H9 (cell line): ENCODE measurements around the gene NDRG4. TPM values are rescaled to one million over a fixed set of nuclear protein-coding genes. Genes with fewer than 3 reads are reported as not detected.

ENCODE experiments used
- DNase-seq: peaks from one replicate; pipeline ENCODE4 v3.0.0-alpha.2; 2017
- H2AFZ ChIP-seq: one replicate; pipeline ENCODE4 v1.6.1; 2013; ENCODE audit warnings: mild to moderate bottlenecking, low read length, control low read depth, moderate library complexity
- H2AK5ac ChIP-seq: 2 replicates; pipeline ENCODE4 v1.6.1; 2013; ENCODE audit warnings: low read length, control low read depth, mixed read lengths; ENCODE audit not compliant: insufficient read length
- H2BK120ac ChIP-seq: one replicate; pipeline ENCODE4 v1.6.1; 2013; ENCODE audit warnings: low read depth, mild to moderate bottlenecking, low read length, control low read depth, inconsistent platforms; ENCODE audit not compliant: poor library complexity, severe bottlenecking
- H2BK12ac ChIP-seq: 2 replicates; pipeline ENCODE4 v1.6.1; 2013; ENCODE audit warnings: low read length, control low read depth, mixed read lengths, low read depth; ENCODE audit not compliant: insufficient read length
- H2BK15ac ChIP-seq: 2 replicates; pipeline ENCODE4 v1.6.1; 2013; ENCODE audit warnings: low read depth, low read length, control low read depth
- H2BK20ac ChIP-seq: one replicate; pipeline ENCODE4 v1.6.1; 2013; ENCODE audit warnings: low read depth, mild to moderate bottlenecking, low read length, control low read depth, inconsistent platforms; ENCODE audit not compliant: poor library complexity, severe bottlenecking
- H2BK5ac ChIP-seq: 2 replicates; pipeline ENCODE4 v1.6.1; 2013; ENCODE audit warnings: low read length, control low read depth, mixed read lengths; ENCODE audit not compliant: insufficient read length
- H3K14ac ChIP-seq: 2 replicates; pipeline ENCODE4 v1.6.1; 2013; ENCODE audit warnings: low read length, control low read depth; ENCODE audit not compliant: insufficient read depth
- H3K18ac ChIP-seq: 2 replicates; pipeline ENCODE4 v1.6.1; 2013; ENCODE audit warnings: low read depth, mild to moderate bottlenecking, mixed read lengths, low read length, control low read depth; ENCODE audit not compliant: insufficient read length
- H3K23ac ChIP-seq: 2 replicates; pipeline ENCODE4 v1.6.1; 2013; ENCODE audit warnings: low read length, control low read depth, mixed read lengths, low read depth; ENCODE audit not compliant: insufficient read length
- H3K23me2 ChIP-seq: 2 replicates; pipeline ENCODE4 v1.6.1; 2013; ENCODE audit warnings: low read depth, mild to moderate bottlenecking, mixed read lengths, low read length, control low read depth; ENCODE audit not compliant: insufficient read length, poor library complexity, severe bottlenecking
- H3K27ac ChIP-seq: 2 replicates; pipeline ENCODE4 v1.5.1; 2013; ENCODE audit warnings: low read length, control low read depth, mixed read lengths, low read depth; ENCODE audit not compliant: insufficient read length
- H3K27me3 ChIP-seq: 2 replicates; pipeline ENCODE4 v1.6.1; 2013; ENCODE audit warnings: low read length, control low read depth, inconsistent platforms; ENCODE audit not compliant: insufficient read depth
- H3K4ac ChIP-seq: 2 replicates; pipeline ENCODE4 v1.6.1; 2013; ENCODE audit warnings: low read depth, mild to moderate bottlenecking, control low read depth, inconsistent platforms, low read length, moderate library complexity
- H3K4me1 ChIP-seq: 2 replicates; pipeline ENCODE4 v1.6.1; 2013; ENCODE audit warnings: low read length, control low read depth, inconsistent platforms; ENCODE audit not compliant: insufficient read depth
- H3K4me2 ChIP-seq: 2 replicates; pipeline ENCODE4 v1.6.1; 2013; ENCODE audit warnings: low read length, control low read depth, mixed read lengths; ENCODE audit not compliant: insufficient read length, insufficient read depth
- H3K56ac ChIP-seq: 2 replicates; pipeline ENCODE4 v1.6.1; 2013; ENCODE audit warnings: low read depth, mild to moderate bottlenecking, mixed read lengths, low read length, control low read depth; ENCODE audit not compliant: insufficient read length
- H3K79me1 ChIP-seq: 2 replicates; pipeline ENCODE4 v1.6.1; 2013; ENCODE audit warnings: low read depth, mild to moderate bottlenecking, moderate library complexity, low read length, control low read depth, inconsistent platforms; ENCODE audit not compliant: insufficient read depth, poor library complexity, severe bottlenecking
- H3K79me2 ChIP-seq: 2 replicates; pipeline ENCODE4 v1.6.1; 2013; ENCODE audit warnings: low read length, control low read depth, inconsistent platforms; ENCODE audit not compliant: insufficient read depth
- H3K9ac ChIP-seq: 2 replicates; pipeline ENCODE4 v1.6.1; 2013; ENCODE audit warnings: low read length, control low read depth, mixed read lengths; ENCODE audit not compliant: insufficient read length; ENCODE audit errors: extremely low read depth
- H3K9me3 ChIP-seq: one replicate; pipeline ENCODE4 v1.6.1; 2013; ENCODE audit warnings: low read depth, low read length, inconsistent platforms; ENCODE audit not compliant: control insufficient read depth
- H3T11ph ChIP-seq: one replicate; pipeline ENCODE4 v1.6.1; 2013; ENCODE audit warnings: mild to moderate bottlenecking, low read length, control low read depth, inconsistent platforms
- H4K20me1 ChIP-seq: one replicate; pipeline ENCODE4 v1.6.1; 2013; ENCODE audit not compliant: control insufficient read depth, insufficient read length, insufficient read depth
- H4K5ac ChIP-seq: 2 replicates; pipeline ENCODE4 v1.6.1; 2013; ENCODE audit warnings: low read depth, mild to moderate bottlenecking, mixed read lengths, low read length, control low read depth; ENCODE audit not compliant: insufficient read length
- H4K8ac ChIP-seq: replicated peaks from 2 replicates; pipeline ENCODE4 v1.6.1; 2013; ENCODE audit warnings: low read length, control low read depth, mixed read lengths, low read depth; ENCODE audit not compliant: insufficient read length
- H4K91ac ChIP-seq: 2 replicates; pipeline ENCODE4 v1.6.1; 2013; ENCODE audit warnings: low read depth, mild to moderate bottlenecking, moderate library complexity, mixed read lengths, low read length, control low read depth; ENCODE audit not compliant: insufficient read length
- H3K27ac Mint-ChIP-seq, 3 experiments: 2 replicates in 2 of 3; 3 replicates in 1 of 3; pipeline ENCODE4 v1.8.0; 2020 to 2021; ENCODE audit warnings: mixed read lengths in 3 of 3, mild to moderate bottlenecking in 1 of 3, moderate library complexity in 1 of 3
- H3K27me3 Mint-ChIP-seq: 2 replicates; pipeline ENCODE4 v1.8.0; 2021; ENCODE audit warnings: low read depth, mild to moderate bottlenecking, moderate library complexity, mixed read lengths
- H3K36me3 Mint-ChIP-seq, 3 experiments: 2 replicates in 2 of 3; 3 replicates in 1 of 3; pipeline ENCODE4 v1.8.0; 2020 to 2021; ENCODE audit warnings: low read depth in 3 of 3, mixed read lengths in 3 of 3; ENCODE audit not compliant: insufficient read depth in 1 of 3
- H3K4me1 Mint-ChIP-seq, 2 experiments: 2 replicates each; pipeline ENCODE4 v1.8.0; 2020; ENCODE audit warnings: mixed read lengths in 2 of 2
- H3K4me3 Mint-ChIP-seq, 2 experiments: 2 replicates in 1 of 2; 3 replicates in 1 of 2; pipeline ENCODE4 v1.8.0; 2020 to 2021; ENCODE audit warnings: mild to moderate bottlenecking in 2 of 2, mixed read lengths in 2 of 2, moderate library complexity in 1 of 2
- H3K9me3 Mint-ChIP-seq, 2 experiments: 2 replicates in 1 of 2; 3 replicates in 1 of 2; pipeline ENCODE4 v1.8.0; 2020; ENCODE audit warnings: mild to moderate bottlenecking in 2 of 2, mixed read lengths in 2 of 2, moderate library complexity in 1 of 2
- CTCF ChIP-seq: fragments of 200-600 bp; sonication (generic); conservative IDR thresholded peaks from 3 replicates; pipeline ENCODE4 v1.8.0; 2021; ENCODE audit warnings: antibody characterized with exemption, mild to moderate bottlenecking
- WGBS: extraction: QIAGEN DNeasy Blood & Tissue Kit; methylation state at CpG from one replicate; pipeline ENCODE4 v1.1.7; 2013; ENCODE audit warnings: missing lambda C conversion rate, low lambda C conversion rate, mixed read lengths; ENCODE audit not compliant: insufficient read length; ENCODE audit errors: extremely low coverage; 5-methylcytosine and 5-hydroxymethylcytosine counted together
- total RNA-seq: library from RNA; stranded (reverse); gene quantifications from 2 replicates; pipeline ENCODE4 v1.2.1, GENCODE V29; 2021

The NDRG4 gene
- total RNA-seq, 1 experiment from 2014 or later: 18.6 TPM

DNA sequence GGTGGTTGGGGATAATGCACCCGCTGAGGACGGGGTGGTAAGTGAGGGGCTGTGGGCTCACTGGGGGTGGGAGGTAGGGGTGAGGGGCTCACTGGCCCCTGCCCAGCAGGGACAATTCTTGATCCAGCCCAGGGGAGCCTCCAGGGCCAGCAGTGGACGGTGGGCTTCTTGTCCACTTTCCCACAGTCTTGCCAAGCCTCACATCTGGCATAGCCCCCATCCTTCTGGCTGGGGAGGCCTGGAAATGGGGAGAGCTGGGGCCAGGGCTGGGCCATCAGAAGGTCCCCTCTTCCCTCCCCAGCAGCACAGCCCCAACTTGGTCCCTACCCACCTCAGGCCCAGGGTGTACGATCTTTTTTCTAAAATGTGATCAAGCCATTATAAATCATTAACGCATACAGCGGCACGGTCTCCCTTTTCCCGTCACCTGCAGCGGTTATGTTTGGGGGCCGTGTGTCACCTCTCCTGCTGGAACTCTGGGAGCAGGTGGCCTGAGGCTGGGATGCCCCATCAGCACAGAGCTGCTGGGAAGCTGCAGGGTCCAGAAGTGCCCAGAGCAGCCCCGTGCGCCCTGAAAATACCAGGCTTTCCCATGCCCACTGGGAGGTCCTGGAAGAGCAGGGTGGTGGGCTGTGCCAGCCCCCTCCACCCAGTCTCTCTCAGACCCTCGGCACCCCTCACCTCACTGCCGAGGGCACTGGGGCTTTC lies 8.2 kb downstream of the NDRG4 start:
- Histone ChIP-seq H3K23me2 (no peaks in the 10 kb centered on the region), H3K56ac (no peak overlapping the region), H2BK120ac (no peak overlapping the region), H2BK15ac (no peak overlapping the region), H3K4ac (no peak overlapping the region), H3K79me1 (no peaks in the 10 kb centered on the region), H4K91ac (no peak overlapping the region), H4K8ac (no peak overlapping the region), H3K27me3 (no peaks in the 10 kb centered on the region), H2AK5ac (no peak overlapping the region), H3K4me1 (no peaks in the 10 kb centered on the region), H3T11ph (no peak overlapping the region), H3K9ac (no peak overlapping the region), H3K27ac (no peak overlapping the region), H4K20me1 (no peaks in the 10 kb centered on the region), H3K9me3 (no peaks in the 10 kb centered on the region), H3K14ac (no peak overlapping the region), H4K5ac (no peak overlapping the region), H3K23ac (no peak overlapping the region), H2AFZ (no peak overlapping the region), H2BK12ac (no peak overlapping the region), H3K79me2 (no peaks in the 10 kb centered on the region), H3K4me2 (no peak overlapping the region), H2BK5ac (no peak overlapping the region), H3K18ac (no peak overlapping the region), H2BK20ac (no peak overlapping the region)
- WGBS: no CpG with 5 or more reads among the region's 14 CpGs
- Mint-ChIP-seq H3K9me3 (no peaks in the 10 kb centered on the region), H3K27me3 (peaks cover 3% of the 10 kb centered on the region), H3K4me1 (peaks cover 6 to 9% of the 10 kb centered on the region in 2 experiments), H3K27ac (peak overlapping the region in 1 of 3 experiments; percentile 72; a peak in 1 of 7 replicates), H3K36me3 (peaks cover 9 to 20% (median 10%) of the 10 kb centered on the region in 3 experiments), H3K4me3 (no peak overlapping the region)
- no peak for TF ChIP-seq CTCF
- DNase-seq: no peak
